ENCODE results near the gene RC3H2.

The RC3H2 gene, protein sequence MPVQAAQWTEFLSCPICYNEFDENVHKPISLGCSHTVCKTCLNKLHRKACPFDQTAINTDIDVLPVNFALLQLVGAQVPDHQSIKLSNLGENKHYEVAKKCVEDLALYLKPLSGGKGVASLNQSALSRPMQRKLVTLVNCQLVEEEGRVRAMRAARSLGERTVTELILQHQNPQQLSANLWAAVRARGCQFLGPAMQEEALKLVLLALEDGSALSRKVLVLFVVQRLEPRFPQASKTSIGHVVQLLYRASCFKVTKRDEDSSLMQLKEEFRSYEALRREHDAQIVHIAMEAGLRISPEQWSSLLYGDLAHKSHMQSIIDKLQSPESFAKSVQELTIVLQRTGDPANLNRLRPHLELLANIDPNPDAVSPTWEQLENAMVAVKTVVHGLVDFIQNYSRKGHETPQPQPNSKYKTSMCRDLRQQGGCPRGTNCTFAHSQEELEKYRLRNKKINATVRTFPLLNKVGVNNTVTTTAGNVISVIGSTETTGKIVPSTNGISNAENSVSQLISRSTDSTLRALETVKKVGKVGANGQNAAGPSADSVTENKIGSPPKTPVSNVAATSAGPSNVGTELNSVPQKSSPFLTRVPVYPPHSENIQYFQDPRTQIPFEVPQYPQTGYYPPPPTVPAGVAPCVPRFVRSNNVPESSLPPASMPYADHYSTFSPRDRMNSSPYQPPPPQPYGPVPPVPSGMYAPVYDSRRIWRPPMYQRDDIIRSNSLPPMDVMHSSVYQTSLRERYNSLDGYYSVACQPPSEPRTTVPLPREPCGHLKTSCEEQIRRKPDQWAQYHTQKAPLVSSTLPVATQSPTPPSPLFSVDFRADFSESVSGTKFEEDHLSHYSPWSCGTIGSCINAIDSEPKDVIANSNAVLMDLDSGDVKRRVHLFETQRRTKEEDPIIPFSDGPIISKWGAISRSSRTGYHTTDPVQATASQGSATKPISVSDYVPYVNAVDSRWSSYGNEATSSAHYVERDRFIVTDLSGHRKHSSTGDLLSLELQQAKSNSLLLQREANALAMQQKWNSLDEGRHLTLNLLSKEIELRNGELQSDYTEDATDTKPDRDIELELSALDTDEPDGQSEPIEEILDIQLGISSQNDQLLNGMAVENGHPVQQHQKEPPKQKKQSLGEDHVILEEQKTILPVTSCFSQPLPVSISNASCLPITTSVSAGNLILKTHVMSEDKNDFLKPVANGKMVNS

GRCh38 chr9:122904823-122905710 is at the start of gene RC3H2:
Gene RC3H2 (minus strand): TSS chr9:122905359. CDS start chr9:122897509, 7,850 bp downstream.
- peak; percentile 100 for DNase-seq (ENCODE audit: extremely low read depth, low read depth)
- TF ChIP-seq, protein P1, sequence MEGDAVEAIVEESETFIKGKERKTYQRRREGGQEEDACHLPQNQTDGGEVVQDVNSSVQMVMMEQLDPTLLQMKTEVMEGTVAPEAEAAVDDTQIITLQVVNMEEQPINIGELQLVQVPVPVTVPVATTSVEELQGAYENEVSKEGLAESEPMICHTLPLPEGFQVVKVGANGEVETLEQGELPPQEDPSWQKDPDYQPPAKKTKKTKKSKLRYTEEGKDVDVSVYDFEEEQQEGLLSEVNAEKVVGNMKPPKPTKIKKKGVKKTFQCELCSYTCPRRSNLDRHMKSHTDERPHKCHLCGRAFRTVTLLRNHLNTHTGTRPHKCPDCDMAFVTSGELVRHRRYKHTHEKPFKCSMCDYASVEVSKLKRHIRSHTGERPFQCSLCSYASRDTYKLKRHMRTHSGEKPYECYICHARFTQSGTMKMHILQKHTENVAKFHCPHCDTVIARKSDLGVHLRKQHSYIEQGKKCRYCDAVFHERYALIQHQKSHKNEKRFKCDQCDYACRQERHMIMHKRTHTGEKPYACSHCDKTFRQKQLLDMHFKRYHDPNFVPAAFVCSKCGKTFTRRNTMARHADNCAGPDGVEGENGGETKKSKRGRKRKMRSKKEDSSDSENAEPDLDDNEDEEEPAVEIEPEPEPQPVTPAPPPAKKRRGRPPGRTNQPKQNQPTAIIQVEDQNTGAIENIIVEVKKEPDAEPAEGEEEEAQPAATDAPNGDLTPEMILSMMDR (IDR thresholded peaks at IDR 0.05; ENCODE audit: low read depth, low read length, missing control alignments), result no peak
- peak within 1 kb of the TSS; percentile 84 for H3K4me3 ChIP-seq (replicated peaks; ENCODE audit: low read depth, low read length)

DNA sequence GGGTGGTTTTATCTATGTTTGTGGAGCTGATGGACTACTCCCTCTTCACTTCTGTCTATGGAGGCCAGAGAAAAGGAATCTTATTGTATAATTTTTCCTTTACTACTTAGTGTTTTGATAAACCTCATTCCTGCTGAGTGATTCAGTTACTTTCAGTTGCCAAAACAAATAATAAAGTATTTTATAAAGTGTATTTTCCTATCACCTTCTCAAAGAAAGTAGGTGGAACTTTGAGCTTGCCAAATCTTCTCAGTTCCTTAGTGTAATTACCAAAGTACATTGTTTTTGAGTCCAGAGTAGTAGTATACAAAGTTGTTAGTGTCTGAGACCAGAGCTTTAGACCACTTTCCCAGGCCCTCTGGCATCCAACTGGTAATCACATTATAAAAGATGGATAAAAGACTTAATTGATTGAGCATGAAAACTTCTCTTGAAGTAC is 49.1 kb upstream of the RC3H2 start:
- TF ChIP-seq, protein P1 (IDR thresholded peaks at IDR 0.05; ENCODE audit: low read depth, low read length, missing control alignments), result no peak
- H3K4me3 ChIP-seq (replicated peaks; ENCODE audit: low read depth, low read length), result no peak overlapping the region
- no peak for DNase-seq (ENCODE audit: extremely low read depth, low read depth)

DNA sequence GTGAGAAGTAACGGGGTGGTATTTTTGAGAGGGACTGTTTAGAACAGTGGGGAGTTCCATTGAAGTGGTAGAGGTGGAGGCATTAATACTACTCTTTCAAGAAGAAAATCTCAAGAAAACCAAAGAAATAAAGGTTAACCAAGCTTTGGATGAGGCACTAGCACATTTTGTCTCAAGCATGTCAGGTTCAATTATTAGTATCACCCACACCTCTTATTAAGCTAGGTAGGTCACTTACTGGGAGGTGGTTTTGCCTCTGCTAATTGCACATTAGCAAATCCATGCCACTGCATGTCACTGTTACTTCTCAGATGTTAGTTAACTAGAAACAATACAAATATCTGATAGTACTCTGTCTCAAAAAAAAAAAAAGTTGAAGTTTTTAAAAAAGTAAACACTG is 45.9 kb upstream of the RC3H2 start:
- TF ChIP-seq, protein P1 (IDR thresholded peaks at IDR 0.05; ENCODE audit: low read depth, low read length, missing control alignments), result no peak
- H3K4me3 ChIP-seq (replicated peaks; ENCODE audit: low read depth, low read length), result no peak overlapping the region
- no peak for DNase-seq (ENCODE audit: extremely low read depth, low read depth)

GRCh38 chr9:122950263-122950662 is 45.1 kb upstream of the RC3H2 start:
- TF ChIP-seq, protein P1 (IDR thresholded peaks at IDR 0.05; ENCODE audit: low read depth, low read length, missing control alignments), result no peak
- DNase-seq (ENCODE audit: extremely low read depth, low read depth), result no peak

DNA sequence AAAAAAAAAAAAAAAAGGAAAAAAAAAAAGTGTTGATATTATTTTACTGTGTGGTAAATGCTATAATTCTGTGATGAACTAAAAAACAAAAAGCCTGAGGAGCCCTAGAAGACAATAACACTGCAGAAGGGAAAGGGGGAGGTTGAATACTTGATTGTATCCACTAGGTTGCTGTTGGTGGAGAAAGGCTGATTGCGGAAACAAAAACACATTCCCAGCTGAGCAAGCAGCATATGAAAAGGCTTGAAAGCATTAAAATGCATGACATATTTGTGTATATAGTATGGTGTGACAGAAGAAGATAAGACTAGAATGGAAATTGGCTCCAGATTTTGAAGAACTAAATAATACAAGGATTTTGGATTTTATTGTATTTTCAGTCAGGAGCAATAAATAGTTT is 44.5 kb upstream of the RC3H2 start:
- H3K4me3 ChIP-seq (replicated peaks; ENCODE audit: low read depth, low read length), result no peak overlapping the region
- TF ChIP-seq, protein P1 (IDR thresholded peaks at IDR 0.05; ENCODE audit: low read depth, low read length, missing control alignments), result no peak
- no peak for DNase-seq (ENCODE audit: extremely low read depth, low read depth)

More at GRCh38 chr9:122950263-122950662, 45.1 kb upstream of the RC3H2 start:
- no peak overlapping the region for H3K4me3 ChIP-seq (replicated peaks; ENCODE audit: low read depth, low read length)
